Measurements from ENCODE around the gene INPP4A. TPM values are rescaled to one million over a fixed set of nuclear protein-coding genes. Genes with fewer than 3 reads are reported as not detected.

Gene INPP4A
- polyA plus RNA-seq, 1 of the 3 experiments (the other 2 are of a cell fraction) = 15.0 TPM

DNA sequence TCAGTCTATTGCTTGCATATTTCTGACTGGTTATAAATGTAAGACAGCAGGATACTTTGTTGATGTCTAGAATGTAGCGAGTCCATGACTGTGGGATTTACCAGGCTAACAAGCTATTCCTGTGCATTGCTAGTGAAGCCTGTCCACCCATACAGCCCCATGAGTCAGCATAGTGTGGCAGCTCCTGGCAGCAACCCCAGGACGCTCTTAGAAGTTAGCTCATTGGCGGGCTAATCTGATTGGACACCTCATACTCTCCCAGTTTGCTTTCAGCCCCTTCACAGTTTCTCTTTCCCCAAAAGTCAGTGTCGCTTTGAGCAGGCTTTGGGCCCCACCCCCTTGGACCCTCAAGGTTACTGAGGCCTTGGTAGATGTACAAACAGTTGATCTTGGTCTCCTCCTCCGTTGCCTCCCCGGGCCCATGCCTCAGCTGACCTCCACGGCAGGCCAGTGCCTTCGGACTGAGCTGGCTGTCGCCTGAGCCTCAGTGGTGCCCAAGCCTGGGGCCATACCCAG, 115.7 kb downstream of the INPP4A start (continued):
- TF ChIP-seq, protein P1, sequence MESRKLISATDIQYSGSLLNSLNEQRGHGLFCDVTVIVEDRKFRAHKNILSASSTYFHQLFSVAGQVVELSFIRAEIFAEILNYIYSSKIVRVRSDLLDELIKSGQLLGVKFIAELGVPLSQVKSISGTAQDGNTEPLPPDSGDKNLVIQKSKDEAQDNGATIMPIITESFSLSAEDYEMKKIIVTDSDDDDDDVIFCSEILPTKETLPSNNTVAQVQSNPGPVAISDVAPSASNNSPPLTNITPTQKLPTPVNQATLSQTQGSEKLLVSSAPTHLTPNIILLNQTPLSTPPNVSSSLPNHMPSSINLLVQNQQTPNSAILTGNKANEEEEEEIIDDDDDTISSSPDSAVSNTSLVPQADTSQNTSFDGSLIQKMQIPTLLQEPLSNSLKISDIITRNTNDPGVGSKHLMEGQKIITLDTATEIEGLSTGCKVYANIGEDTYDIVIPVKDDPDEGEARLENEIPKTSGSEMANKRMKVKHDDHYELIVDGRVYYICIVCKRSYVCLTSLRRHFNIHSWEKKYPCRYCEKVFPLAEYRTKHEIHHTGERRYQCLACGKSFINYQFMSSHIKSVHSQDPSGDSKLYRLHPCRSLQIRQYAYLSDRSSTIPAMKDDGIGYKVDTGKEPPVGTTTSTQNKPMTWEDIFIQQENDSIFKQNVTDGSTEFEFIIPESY (IDR thresholded peaks at IDR 0.05; ENCODE audit: borderline replicate concordance, low read depth) = no peak
- TF ChIP-seq TAF1 (IDR thresholded peaks at IDR 0.05; ENCODE audit: borderline replicate concordance, low read depth, low read length) = no peak
- TF ChIP-seq, protein P2, sequence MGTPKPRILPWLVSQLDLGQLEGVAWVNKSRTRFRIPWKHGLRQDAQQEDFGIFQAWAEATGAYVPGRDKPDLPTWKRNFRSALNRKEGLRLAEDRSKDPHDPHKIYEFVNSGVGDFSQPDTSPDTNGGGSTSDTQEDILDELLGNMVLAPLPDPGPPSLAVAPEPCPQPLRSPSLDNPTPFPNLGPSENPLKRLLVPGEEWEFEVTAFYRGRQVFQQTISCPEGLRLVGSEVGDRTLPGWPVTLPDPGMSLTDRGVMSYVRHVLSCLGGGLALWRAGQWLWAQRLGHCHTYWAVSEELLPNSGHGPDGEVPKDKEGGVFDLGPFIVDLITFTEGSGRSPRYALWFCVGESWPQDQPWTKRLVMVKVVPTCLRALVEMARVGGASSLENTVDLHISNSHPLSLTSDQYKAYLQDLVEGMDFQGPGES (IDR thresholded peaks at IDR 0.05; ENCODE audit: low read depth, low read length) = no peak
- no peak for TF ChIP-seq SMC3 (IDR thresholded peaks at IDR 0.05; ENCODE audit: low read depth, low read length)
- TF ChIP-seq CTCF (IDR thresholded peaks at IDR 0.05) = no peak
- no peak for TF ChIP-seq RAD21 (IDR thresholded peaks at IDR 0.05; ENCODE audit: low read length)
- TF ChIP-seq, protein P3, sequence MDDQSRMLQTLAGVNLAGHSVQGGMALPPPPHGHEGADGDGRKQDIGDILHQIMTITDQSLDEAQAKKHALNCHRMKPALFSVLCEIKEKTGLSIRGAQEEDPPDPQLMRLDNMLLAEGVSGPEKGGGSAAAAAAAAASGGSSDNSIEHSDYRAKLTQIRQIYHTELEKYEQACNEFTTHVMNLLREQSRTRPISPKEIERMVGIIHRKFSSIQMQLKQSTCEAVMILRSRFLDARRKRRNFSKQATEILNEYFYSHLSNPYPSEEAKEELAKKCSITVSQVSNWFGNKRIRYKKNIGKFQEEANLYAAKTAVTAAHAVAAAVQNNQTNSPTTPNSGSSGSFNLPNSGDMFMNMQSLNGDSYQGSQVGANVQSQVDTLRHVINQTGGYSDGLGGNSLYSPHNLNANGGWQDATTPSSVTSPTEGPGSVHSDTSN (IDR thresholded peaks at IDR 0.05) = peak; percentile 75
- TF ChIP-seq RFX5 (IDR thresholded peaks at IDR 0.05; ENCODE audit: low read length) = no peak
- TF ChIP-seq POLR2AphosphoS5 (IDR thresholded peaks at IDR 0.05; ENCODE audit: low read depth, low read length) = no peak
- TF ChIP-seq YY1 (IDR thresholded peaks at IDR 0.05; ENCODE audit: low read depth) = no peak
- no peak for TF ChIP-seq GABPA (IDR thresholded peaks at IDR 0.05; ENCODE audit: low read depth)
- no peak for TF ChIP-seq GATA2 (CRISPR knock-in tag; IDR thresholded peaks at IDR 0.05)
- peak; percentile 61; the same call in 1 of the 2 replicates for TF ChIP-seq NFIC (IDR thresholded peaks at IDR 0.05; ENCODE audit: borderline replicate concordance)
- no peak for TF ChIP-seq TEAD4 (IDR thresholded peaks at IDR 0.05; ENCODE audit: borderline replicate concordance, insufficient read depth)
- TF ChIP-seq ELF1 (IDR thresholded peaks at IDR 0.05) = no peak
- TF ChIP-seq RCOR1 (IDR thresholded peaks at IDR 0.05; ENCODE audit: low read length) = no peak
- TF ChIP-seq TCF12 (IDR thresholded peaks at IDR 0.05) = peak; percentile 28; the same call in 1 of the 2 replicates
- TF ChIP-seq MXI1 (IDR thresholded peaks at IDR 0.05; ENCODE audit: low read depth, low read length) = no peak

Data from SK-N-SH (cell line).